SK-N-SH (cell line): Measurements from ENCODE around the gene AFF3. TPM values are rescaled to one million over a fixed set of nuclear protein-coding genes. Genes with fewer than 3 reads are reported as not detected.

ENCODE experiments used
- CTCF ChIA-PET: fragments of 300-600, 350-600 bp; formaldehyde crosslinking; extraction: SDS; loops from one replicate; lab custom pipeline; 2021; lab: Yijun Ruan, JAX
- POLR2A ChIA-PET: fragments of 350-600 bp; sonication (Branson Sonifier 250); formaldehyde crosslinking; extraction: SDS; loops from one replicate; lab custom pipeline; 2020; ENCODE audit warnings: antibody characterized with exemption, inconsistent platforms; lab: Yijun Ruan, JAX
- DNase-seq: peaks from one replicate; pipeline ENCODE4 v3.0.0; 2012
- H2AFZ ChIP-seq: fragments of 200-600 bp; sonication (generic); 2 replicates; pipeline ENCODE4 v1.8.1; 2016; ENCODE audit warnings: antibody characterized with exemption, mild to moderate bottlenecking, low read depth
- H3F3A ChIP-seq: fragments of 200-600 bp; sonication (generic); replicated peaks from 2 replicates; pipeline ENCODE3; 2016; ENCODE audit warnings: antibody characterized with exemption, mild to moderate bottlenecking; ENCODE audit not compliant: insufficient read depth
- H3K27ac ChIP-seq, 2 experiments: fragments of 200-500 bp in 1 of 2; fragments of 200-600 bp in 1 of 2; sonication (Bioruptor generic) in 1 of 2; sonication (generic), shearing (Covaris generic) in 1 of 2; 2 replicates each; pipeline versions ENCODE4 v1.5.1 to v1.6.1; 2014 to 2016; ENCODE audit warnings: low read depth in 2 of 2, inconsistent platforms in 1 of 2, low read length in 1 of 2, mild to moderate bottlenecking in 1 of 2, mixed read lengths in 1 of 2
- H3K27me3 ChIP-seq: fragments of 200-600 bp; sonication (generic), shearing (Covaris generic); 2 replicates; pipeline ENCODE4 v1.6.1; 2016; ENCODE audit warnings: mixed run types; ENCODE audit not compliant: insufficient read depth
- H3K36me3 ChIP-seq, 2 experiments: fragments of 200-500 bp in 1 of 2; fragments of 200-600 bp in 1 of 2; sonication (Bioruptor generic) in 1 of 2; sonication (generic) in 1 of 2; replicated peaks in 1 of 2; 2 replicates each; pipeline versions ENCODE3 to v1.5.1; 2014 to 2016; ENCODE audit warnings: low read length in 1 of 2, mild to moderate bottlenecking in 1 of 2; ENCODE audit not compliant: insufficient read depth in 2 of 2, control insufficient read depth in 1 of 2
- H3K4me1 ChIP-seq, 2 experiments: fragments of 200-500 bp in 1 of 2; fragments of 200-600 bp in 1 of 2; sonication (Bioruptor generic) in 1 of 2; sonication (generic), shearing (Covaris generic) in 1 of 2; 2 replicates each; pipeline versions ENCODE4 v1.5.1 to v1.6.1; 2014 to 2016; ENCODE audit warnings: low read depth in 1 of 2, low read length in 1 of 2, mixed run types in 1 of 2; ENCODE audit not compliant: insufficient read depth in 2 of 2, control insufficient read depth in 1 of 2
- H3K4me2 ChIP-seq: fragments of 200-600 bp; sonication (generic), shearing (Covaris generic); 2 replicates; pipeline ENCODE4 v1.6.1; 2017; ENCODE audit warnings: mixed run types
- H3K4me3 ChIP-seq, 2 experiments: fragments of 200-500 bp in 1 of 2; fragments of 200-600 bp in 1 of 2; sonication (Bioruptor generic) in 1 of 2; sonication (generic), shearing (Covaris generic) in 1 of 2; 2 replicates each; pipeline versions ENCODE4 v1.5.1 to v1.8.1; 2014 to 2016; ENCODE audit warnings: low read depth in 2 of 2, inconsistent platforms in 1 of 2, low read length in 1 of 2, mild to moderate bottlenecking in 1 of 2, mixed read lengths in 1 of 2, moderate library complexity in 1 of 2
- H3K79me2 ChIP-seq: fragments of 200-600 bp; sonication (generic); 2 replicates; pipeline ENCODE4 v1.8.1; 2017; ENCODE audit warnings: mild to moderate bottlenecking; ENCODE audit not compliant: insufficient read depth
- H3K9ac ChIP-seq: fragments of 200-600 bp; sonication (generic); 2 replicates; pipeline ENCODE4 v1.6.1; 2017; ENCODE audit warnings: mixed run types
- H3K9me2 ChIP-seq: fragments of 200-600 bp; sonication (generic); 2 replicates; pipeline ENCODE4 v1.6.1; 2017; ENCODE audit warnings: mixed run types
- H3K9me3 ChIP-seq: fragments of 200-600 bp; sonication (generic); 2 replicates; pipeline ENCODE4 v1.6.1; 2017; ENCODE audit warnings: mixed run types, mild to moderate bottlenecking, moderate library complexity
- H4K20me1 ChIP-seq: fragments of 200-600 bp; sonication (generic); 2 replicates; pipeline ENCODE4 v1.6.1; 2017; ENCODE audit warnings: mild to moderate bottlenecking, mixed run types; ENCODE audit not compliant: insufficient read depth
- CHD2 ChIP-seq: fragments of 150-350 bp; IDR thresholded peaks from 2 replicates; pipeline ENCODE4 v1.6.1; 2018; ENCODE audit warnings: low read length; ENCODE audit not compliant: partially characterized antibody
- CTCF ChIP-seq: fragments of 200-600 bp; sonication (generic); IDR thresholded peaks from 2 replicates; pipeline ENCODE4 v1.6.1; 2017; ENCODE audit warnings: antibody characterized with exemption, mild to moderate bottlenecking, moderate library complexity
- ELF1 ChIP-seq: IDR thresholded peaks from 2 replicates; pipeline ENCODE4 v1.4.0; 2012
- EZH2phosphoT487 ChIP-seq: fragments of 200-600 bp; sonication (generic); IDR thresholded peaks from 2 replicates; pipeline ENCODE4 v1.6.1; 2017; ENCODE audit warnings: low read depth, mixed run types, mild to moderate bottlenecking, antibody characterized with exemption, moderate library complexity, borderline replicate concordance
- FOSL2 ChIP-seq: IDR thresholded peaks from 2 replicates; pipeline ENCODE4 v1.4.0; 2012; ENCODE audit warnings: low read depth, mild to moderate bottlenecking, moderate library complexity, borderline replicate concordance
- FOXJ3 ChIP-seq: sonication (generic); formaldehyde crosslinking; IDR thresholded peaks from 2 replicates; pipeline ENCODE4 v1.5.1; 2020; ENCODE audit warnings: mild to moderate bottlenecking, missing genetic modification reagents
- JUND ChIP-seq: IDR thresholded peaks from 2 replicates; pipeline ENCODE4 v1.4.0; 2012
- MXI1 ChIP-seq: IDR thresholded peaks from 2 replicates; pipeline ENCODE4 v1.6.1; 2012; ENCODE audit warnings: mild to moderate bottlenecking, low read depth, low read length, improper control_type of control experiment
- NRF1 ChIP-seq: IDR thresholded peaks from 2 replicates; pipeline ENCODE4 v1.6.1; 2012; ENCODE audit warnings: low read depth, mild to moderate bottlenecking, low read length
- RCOR1 ChIP-seq: fragments of 150-350 bp; IDR thresholded peaks from 2 replicates; pipeline ENCODE4 v1.6.1; 2017; ENCODE audit warnings: antibody characterized with exemption, low read length
- REST ChIP-seq: IDR thresholded peaks from 2 replicates; pipeline ENCODE4 v1.6.1; 2012; ENCODE audit warnings: mild to moderate bottlenecking, low read depth, low read length, moderate library complexity
- RFX5 ChIP-seq: IDR thresholded peaks from 2 replicates; pipeline ENCODE4 v1.6.1; 2012; ENCODE audit warnings: mild to moderate bottlenecking, improper control_type of control experiment, low read length
- RXRA ChIP-seq: IDR thresholded peaks from 2 replicates; pipeline ENCODE4 v1.4.0; 2012; ENCODE audit warnings: low read depth, mild to moderate bottlenecking, borderline replicate concordance
- SIN3A ChIP-seq: IDR thresholded peaks from 2 replicates; pipeline ENCODE4 v1.6.1; 2012; ENCODE audit warnings: low read depth, mild to moderate bottlenecking, low read length, moderate library complexity, borderline replicate concordance
- SMC3 ChIP-seq: IDR thresholded peaks from 2 replicates; pipeline ENCODE4 v1.6.1; 2012; ENCODE audit warnings: low read depth, low read length, improper control_type of control experiment
- TAF1 ChIP-seq: IDR thresholded peaks from 2 replicates; pipeline ENCODE4 v1.6.1; 2012; ENCODE audit warnings: low read depth, mild to moderate bottlenecking, low read length, moderate library complexity, borderline replicate concordance
- USF2 ChIP-seq: fragments of 150-350 bp; IDR thresholded peaks from 2 replicates; pipeline ENCODE4 v1.6.1; 2017; ENCODE audit warnings: antibody characterized with exemption, low read length, low read depth, borderline replicate concordance
- YY1 ChIP-seq: IDR thresholded peaks from 2 replicates; pipeline ENCODE4 v1.4.0; 2012; ENCODE audit warnings: low read depth, mild to moderate bottlenecking
- ZBTB33 ChIP-seq: IDR thresholded peaks from 2 replicates; pipeline ENCODE4 v1.4.0; 2012; ENCODE audit warnings: low read depth, borderline replicate concordance
- WGBS: methylation state at CpG from one replicate; pipeline ENCODE4 v1.1.6; 2017; ENCODE audit warnings: low lambda C conversion rate; 5-methylcytosine and 5-hydroxymethylcytosine counted together
- polyA plus RNA-seq, 3 experiments: library from polyadenylated mRNA; depleted of rRNA; stranded (reverse); fragments of >200 nt; gene quantifications; 2 replicates each; pipeline ENCODE4 v1.2.3, GENCODE V29; 2012

The AFF3 gene
- polyA plus RNA-seq, 1 of the 3 experiments (the other 2 are of a cell fraction): 0.36 TPM

DNA sequence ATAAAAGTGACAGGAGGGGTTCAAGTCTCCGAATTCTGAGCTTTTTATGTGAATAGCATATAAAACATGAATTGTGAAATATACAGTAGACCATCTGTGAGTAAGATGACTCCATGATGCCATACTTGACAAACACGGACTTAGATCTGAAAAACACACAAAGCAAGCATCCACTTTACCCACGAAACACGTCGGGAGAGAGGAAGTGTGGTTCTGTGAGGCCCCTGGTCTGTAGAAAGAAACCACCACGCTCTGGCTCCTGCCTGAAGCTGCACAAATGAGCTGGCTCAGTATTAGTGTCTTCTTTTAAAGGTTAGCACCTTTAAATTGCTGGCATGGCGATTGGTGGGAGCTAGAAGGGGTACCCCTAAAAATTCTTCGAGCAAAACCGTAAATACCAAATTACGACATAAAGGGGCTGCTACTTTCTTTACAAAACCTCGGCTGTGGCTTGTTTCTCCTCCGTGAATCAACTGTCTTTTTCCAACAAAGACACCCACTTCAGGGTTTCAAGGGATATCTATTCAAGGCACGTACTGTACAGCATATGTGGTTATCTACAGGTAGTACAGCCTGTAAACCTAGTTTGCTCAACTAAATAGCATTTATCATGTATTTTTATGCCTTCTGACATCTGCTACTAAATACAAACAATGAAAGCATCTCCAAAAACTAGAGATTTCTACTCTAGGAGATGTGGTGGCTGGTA is 70.9 kb downstream of the AFF3 start:
- WGBS: 65% methylated on average over 13 of the region's 13 CpGs
- no peaks in the 10 kb centered on the region for H3K36me3 ChIP-seq
- H3K9ac ChIP-seq: no peak overlapping the region
- H3K4me1 ChIP-seq: peaks cover 0 to 4% of the 10 kb centered on the region in 2 experiments; a peak in 2 of 4 replicates
- no peak overlapping the region for H3K4me2 ChIP-seq
- TF ChIP-seq USF2 (no peak), ZBTB33 (no peak), ELF1 (no peak), NRF1 (no peak), FOXJ3 (CRISPR knock-in tag) (no peak), EZH2phosphoT487 (no peak), JUND (no peak), RCOR1 (no peak), FOSL2 (no peak), SIN3A (no peak), MXI1 (no peak), SMC3 (no peak), CHD2 (no peak), REST (no peak), RFX5 (no peak), RXRA (no peak), YY1 (no peak), CTCF (no peak), TAF1 (no peak)
- no peaks in the 10 kb centered on the region for H3K27me3 ChIP-seq
- H2AFZ ChIP-seq: no peak overlapping the region
- no peaks in the 10 kb centered on the region for H3K79me2 ChIP-seq
- POLR2A ChIA-PET: no interaction called here
- no peaks in the 10 kb centered on the region for H3F3A ChIP-seq
- no peaks in the 10 kb centered on the region for H3K9me2 ChIP-seq
- H3K9me3 ChIP-seq: no peaks in the 10 kb centered on the region
- H3K4me3 ChIP-seq: no peak overlapping the region
- DNase-seq: no peak
- CTCF ChIA-PET: no interaction called here
- no peaks in the 10 kb centered on the region for H4K20me1 ChIP-seq
- no peak overlapping the region for H3K27ac ChIP-seq
